Skin epidermis (tissue), 12 donors: ENCODE results near the gene OR11H6.
"Not testable (repeated sequence)": the region's sequence is repeated elsewhere in the genome, so short reads cannot be mapped to it uniquely, and the experiment has no call there.

Experiments used
- H3K27ac ChIP-seq, 21 experiments: fragments of 200-600 bp; sonication (generic) in 11 of 21; one replicate each; pipeline ENCODE4 v1.5.0; 2020; ENCODE audit warnings: mild to moderate bottlenecking in 3 of 21, inconsistent platforms in 2 of 21, moderate library complexity in 2 of 21
- H3K4me3 ChIP-seq, 7 experiments: fragments of 200-600 bp; sonication (generic) in 2 of 7; one replicate each; pipeline ENCODE4 v1.5.0; 2020; ENCODE audit warnings: inconsistent platforms in 2 of 7, mild to moderate bottlenecking in 2 of 7, moderate library complexity in 1 of 7

The OR11H6 gene

GRCh38 chr14:20247646-20248246 is 24.2 kb downstream of the OR11H6 start:
- Histone ChIP-seq H3K27ac (no peak overlapping the region), H3K4me3 (no peak overlapping the region)

DNA sequence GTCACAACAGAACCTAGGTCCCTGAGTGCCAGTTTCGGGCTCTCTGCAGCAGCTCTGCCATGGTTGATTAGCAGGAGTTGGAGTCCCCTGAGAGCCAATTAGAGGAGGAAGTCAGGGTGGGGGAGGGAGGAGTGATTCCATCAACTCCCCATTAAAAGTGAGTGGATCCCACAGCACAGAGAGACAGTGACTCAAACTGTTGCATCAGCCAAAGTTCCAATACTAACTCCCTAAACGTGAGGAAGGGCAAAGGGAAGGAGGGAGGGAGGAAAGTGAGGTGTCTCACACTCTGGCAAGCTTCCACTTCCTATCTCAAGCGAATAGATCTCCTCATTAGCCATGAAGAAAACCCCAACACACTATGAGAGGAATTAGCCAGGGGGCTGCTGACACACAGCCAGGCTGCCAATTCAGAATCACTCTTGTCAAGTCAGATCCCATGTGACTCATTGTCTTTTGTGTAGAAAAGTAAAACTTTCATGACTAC is 39.2 kb downstream of the OR11H6 start:
- no peak overlapping the region for H3K4me3 ChIP-seq
- H3K27ac ChIP-seq = no peak overlapping the region

DNA sequence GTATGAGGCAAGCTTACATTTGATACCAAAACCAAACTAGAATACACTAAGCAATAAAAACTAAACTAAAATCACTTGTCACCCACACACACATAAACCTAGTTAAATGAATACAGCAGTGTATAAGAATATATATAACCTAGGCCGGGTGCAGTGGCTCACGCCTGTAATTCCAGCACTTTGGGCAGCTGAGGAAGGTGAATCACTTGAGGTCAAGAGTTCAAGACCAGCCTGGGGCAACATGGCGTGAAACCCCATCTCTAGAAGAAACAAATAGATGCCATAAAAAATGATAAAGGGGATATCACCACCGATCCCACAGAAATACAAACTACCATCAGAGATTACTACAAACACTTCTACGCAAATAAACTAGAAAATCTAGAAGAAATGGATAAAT is 40.9 kb downstream of the OR11H6 start:
- not testable (repeated sequence) for H3K27ac ChIP-seq, H3K4me3 ChIP-seq

GRCh38 chr14:20274062-20274461 is 50.6 kb downstream of the OR11H6 start:
- Histone ChIP-seq H3K4me3 (no peak overlapping the region), H3K27ac (no peak overlapping the region)
